ENCODE results near the gene LAMTOR5. TPM values are rescaled to one million over a fixed set of nuclear protein-coding genes. Genes with fewer than 3 reads are reported as not detected.
"Not testable (repeated sequence)": the region's sequence is repeated elsewhere in the genome, so short reads cannot be mapped to it uniquely, and the experiment has no call there.

Gene LAMTOR5
- total RNA-seq (2014; rRNA removed; shearing (Covaris generic)), result 138 and 141 TPM in 2 replicates

DNA sequence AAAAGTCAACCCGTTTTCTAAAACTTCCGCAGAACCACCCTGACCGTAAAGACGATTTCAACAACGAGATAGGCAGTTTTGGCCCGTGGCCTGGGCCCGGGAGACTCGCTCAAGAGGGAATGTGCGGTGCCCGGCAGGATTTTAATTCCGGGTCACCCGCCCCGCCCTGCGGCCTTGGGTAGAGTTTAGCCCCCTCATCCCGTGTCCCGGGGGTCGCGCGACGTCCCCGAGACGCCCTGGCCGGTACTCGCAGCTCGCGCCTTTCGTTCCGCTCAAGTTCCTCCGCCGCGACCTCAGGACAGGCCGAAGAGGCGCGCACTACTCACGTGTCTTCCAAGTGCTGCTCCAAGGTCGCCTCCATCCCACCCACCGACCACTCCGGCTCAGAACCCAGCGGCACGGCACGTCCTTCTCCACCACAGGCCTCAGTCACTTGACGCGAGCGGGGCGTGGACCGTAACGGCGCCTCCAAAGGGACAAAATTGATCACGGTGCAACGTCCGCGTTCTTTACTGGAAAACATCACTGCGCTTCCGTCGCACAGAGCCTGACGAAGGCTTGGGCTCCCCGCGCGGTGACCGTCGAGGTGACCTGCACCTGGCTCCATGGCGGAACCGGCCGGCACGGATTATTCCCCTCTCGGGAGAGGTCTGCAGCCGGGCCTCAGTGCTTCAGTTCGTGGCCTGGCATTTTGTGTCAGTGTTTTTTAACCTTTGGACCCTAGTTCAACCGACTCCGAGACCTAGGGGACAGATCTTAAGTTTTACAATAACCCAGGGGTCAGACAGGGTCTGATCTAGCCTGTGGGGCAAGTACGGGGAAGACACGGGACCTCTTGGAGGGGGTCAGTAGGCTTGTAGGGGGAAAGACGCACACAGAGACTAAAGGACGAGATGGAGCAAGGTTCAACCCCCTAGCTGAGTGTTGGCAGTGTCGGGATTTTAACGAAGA, at the start of gene LAMTOR5:
LAMTOR5 (minus strand) TSS at position 435 of the 951 bp plus-strand sequence; CDS start at position 361, 74 bp downstream.
- Histone ChIP-seq H3K27me3 (no peaks in the 10 kb centered on the region), H3K36me3 (peaks cover 30% of the 10 kb centered on the region), H3K4me1 (no peaks in the 10 kb centered on the region), H3K4me3 (peak within 1 kb of the TSS; percentile 88), H3K9me3 (replicated peaks) (no peaks in the 10 kb centered on the region), H3K27ac (peak within 1 kb of the TSS; percentile 80)
- DNase-seq, result peak; percentile 89 to 92

DNA sequence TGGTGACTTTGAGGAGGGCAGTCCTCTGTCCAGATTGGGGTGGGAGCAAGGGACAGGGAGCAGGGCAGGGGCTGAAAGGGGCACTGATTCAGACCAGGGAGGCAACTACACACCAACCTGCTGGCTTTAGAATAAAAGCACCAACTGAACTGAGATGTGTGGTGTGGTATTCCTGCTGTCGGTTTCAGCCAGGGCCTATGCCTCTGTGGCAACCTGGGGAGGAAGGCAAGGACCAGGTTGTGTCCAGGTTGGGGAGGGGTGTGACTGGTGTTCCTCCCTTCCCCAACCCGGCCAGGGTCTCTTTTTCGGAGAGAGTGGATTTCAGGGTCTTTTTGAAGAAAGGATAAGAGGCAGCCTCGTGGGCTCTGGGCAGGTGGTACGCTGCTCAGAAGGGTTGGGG, 49.7 kb upstream of the LAMTOR5 start:
- H3K4me1 ChIP-seq, result no peaks in the 10 kb centered on the region
- no peak for DNase-seq
- H3K9me3 ChIP-seq (replicated peaks), result no peaks in the 10 kb centered on the region
- H3K4me3 ChIP-seq, result no peak overlapping the region
- peaks cover 6% of the 10 kb centered on the region for H3K27me3 ChIP-seq
- no peak overlapping the region for H3K27ac ChIP-seq
- H3K36me3 ChIP-seq, result no peaks in the 10 kb centered on the region

DNA sequence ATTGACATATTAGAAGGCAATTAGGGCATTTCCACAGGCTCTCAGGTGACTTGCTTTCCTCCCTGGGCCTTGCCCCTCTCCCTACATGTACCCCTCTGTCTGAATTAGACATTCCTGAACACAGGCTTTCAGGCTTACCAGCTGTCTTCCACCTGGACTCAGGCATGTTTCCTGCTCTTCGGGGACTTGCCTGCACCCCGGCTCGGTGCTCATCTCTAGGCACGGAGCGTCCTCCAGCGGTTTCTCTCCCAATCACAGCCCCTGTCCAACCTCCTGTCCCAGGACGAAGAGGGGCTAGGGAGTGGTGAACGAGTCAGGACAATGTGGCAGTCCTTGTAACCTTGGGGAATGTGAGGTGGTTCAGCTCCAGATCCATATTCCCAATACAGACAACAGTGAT, 47.7 kb upstream of the LAMTOR5 start:
- Histone ChIP-seq H3K27me3 (peaks cover 19% of the 10 kb centered on the region), H3K4me3 (no peak overlapping the region), H3K27ac (no peak overlapping the region), H3K4me1 (no peaks in the 10 kb centered on the region), H3K36me3 (no peaks in the 10 kb centered on the region), H3K9me3 (replicated peaks) (no peaks in the 10 kb centered on the region)
- DNase-seq, result peak in 1 of 2 experiments; percentile 26

DNA sequence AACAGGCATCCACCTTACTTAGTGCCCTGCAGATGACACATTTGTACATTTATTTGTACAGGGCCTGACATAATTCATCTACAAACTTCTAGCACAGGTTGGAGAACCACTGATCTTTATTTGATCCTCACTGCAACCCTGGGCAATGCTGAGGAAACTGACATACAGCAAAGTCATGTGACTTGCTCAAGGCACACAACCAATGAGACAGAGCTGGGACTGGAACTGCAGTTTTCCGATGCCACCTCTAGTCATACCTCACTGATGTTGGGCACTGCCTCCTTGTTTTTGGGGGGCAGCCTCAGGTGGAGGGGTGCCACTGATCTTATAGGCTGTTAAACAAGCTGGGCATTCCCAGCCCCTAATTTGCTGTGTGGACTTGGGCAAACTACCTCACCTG, 46.8 kb upstream of the LAMTOR5 start:
- Histone ChIP-seq H3K4me1 (no peaks in the 10 kb centered on the region), H3K27ac (no peak overlapping the region), H3K4me3 (no peak overlapping the region), H3K36me3 (no peaks in the 10 kb centered on the region), H3K27me3 (peaks cover 22% of the 10 kb centered on the region), H3K9me3 (replicated peaks) (no peaks in the 10 kb centered on the region)
- no peak for DNase-seq

DNA sequence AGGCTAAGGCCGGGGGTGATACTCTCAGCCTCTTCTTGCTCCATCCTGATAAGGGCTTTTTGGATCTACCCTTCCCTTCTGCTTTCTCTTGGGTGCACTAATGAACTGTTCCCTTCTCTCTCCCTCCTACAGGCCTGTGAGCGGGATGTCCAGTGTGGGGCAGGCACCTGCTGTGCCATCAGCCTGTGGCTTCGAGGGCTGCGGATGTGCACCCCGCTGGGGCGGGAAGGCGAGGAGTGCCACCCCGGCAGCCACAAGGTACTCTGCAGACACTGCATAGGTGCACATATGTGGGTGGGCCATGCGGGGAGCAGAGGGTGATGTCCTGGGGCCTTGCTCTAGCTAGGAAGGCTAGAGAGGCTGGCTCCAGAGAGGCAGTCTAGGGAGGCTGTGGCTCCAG, 46.3 kb upstream of the LAMTOR5 start:
- no peak overlapping the region for H3K27ac ChIP-seq
- H3K4me3 ChIP-seq, result no peak overlapping the region
- peaks cover 25% of the 10 kb centered on the region for H3K27me3 ChIP-seq
- no peaks in the 10 kb centered on the region for H3K36me3 ChIP-seq
- H3K9me3 ChIP-seq (replicated peaks), result no peaks in the 10 kb centered on the region
- DNase-seq, result no peak
- no peaks in the 10 kb centered on the region for H3K4me1 ChIP-seq

DNA sequence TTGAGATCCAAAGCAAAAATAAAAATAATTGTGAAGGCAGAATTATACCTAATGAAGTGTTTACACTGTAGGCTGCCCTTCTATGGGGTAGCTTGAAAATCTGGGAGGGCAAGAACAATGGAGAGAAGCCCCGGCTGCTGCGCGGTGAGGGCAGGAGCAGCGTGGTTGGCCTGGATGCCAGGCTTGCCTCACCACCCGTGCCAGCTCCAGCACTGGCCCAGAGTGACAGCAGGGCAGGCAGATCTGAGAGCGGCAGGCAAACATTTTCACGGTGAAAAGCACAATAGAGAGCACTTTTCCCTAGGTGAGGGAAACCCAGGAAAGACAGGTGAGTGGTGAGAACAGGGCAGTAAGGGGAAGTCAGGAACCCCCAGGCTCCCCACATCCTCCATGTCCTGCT, 44.8 kb upstream of the LAMTOR5 start:
- Histone ChIP-seq H3K36me3 (no peaks in the 10 kb centered on the region), H3K4me1 (no peaks in the 10 kb centered on the region), H3K9me3 (replicated peaks) (no peaks in the 10 kb centered on the region), H3K27me3 (peaks cover 35% of the 10 kb centered on the region), H3K27ac (no peak overlapping the region), H3K4me3 (no peak overlapping the region)
- no peak for DNase-seq

DNA sequence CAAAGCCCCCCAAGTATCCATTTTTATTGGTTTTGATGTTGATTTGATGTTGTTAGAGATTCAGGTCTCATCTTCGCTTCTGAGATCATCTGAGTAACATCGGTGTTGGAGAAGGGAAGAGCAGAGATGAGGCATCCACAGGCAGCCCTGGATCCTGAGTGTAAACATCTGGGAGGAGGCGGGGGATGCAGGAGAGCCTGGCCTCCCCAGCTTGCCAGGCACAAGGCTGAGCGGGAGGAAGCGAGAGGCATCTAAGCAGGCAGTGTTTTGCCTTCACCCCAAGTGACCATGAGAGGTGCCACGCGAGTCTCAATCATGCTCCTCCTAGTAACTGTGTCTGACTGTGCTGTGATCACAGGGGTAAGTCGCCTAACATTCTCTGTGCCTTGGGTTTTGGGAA, 43.4 kb upstream of the LAMTOR5 start, which contains the start of gene PROK1:
PROK1 (plus strand) TSS at position 221 of the 400 bp plus-strand sequence; CDS start at position 289, 68 bp downstream.
- Histone ChIP-seq H3K27ac (no peak within 1 kb of the TSS), H3K4me1 (no peaks in the 10 kb centered on the region), H3K27me3 (peaks cover 35% of the 10 kb centered on the region), H3K36me3 (no peaks in the 10 kb centered on the region), H3K9me3 (replicated peaks) (no peaks in the 10 kb centered on the region), H3K4me3 (no peak within 1 kb of the TSS)
- no peak for DNase-seq

DNA sequence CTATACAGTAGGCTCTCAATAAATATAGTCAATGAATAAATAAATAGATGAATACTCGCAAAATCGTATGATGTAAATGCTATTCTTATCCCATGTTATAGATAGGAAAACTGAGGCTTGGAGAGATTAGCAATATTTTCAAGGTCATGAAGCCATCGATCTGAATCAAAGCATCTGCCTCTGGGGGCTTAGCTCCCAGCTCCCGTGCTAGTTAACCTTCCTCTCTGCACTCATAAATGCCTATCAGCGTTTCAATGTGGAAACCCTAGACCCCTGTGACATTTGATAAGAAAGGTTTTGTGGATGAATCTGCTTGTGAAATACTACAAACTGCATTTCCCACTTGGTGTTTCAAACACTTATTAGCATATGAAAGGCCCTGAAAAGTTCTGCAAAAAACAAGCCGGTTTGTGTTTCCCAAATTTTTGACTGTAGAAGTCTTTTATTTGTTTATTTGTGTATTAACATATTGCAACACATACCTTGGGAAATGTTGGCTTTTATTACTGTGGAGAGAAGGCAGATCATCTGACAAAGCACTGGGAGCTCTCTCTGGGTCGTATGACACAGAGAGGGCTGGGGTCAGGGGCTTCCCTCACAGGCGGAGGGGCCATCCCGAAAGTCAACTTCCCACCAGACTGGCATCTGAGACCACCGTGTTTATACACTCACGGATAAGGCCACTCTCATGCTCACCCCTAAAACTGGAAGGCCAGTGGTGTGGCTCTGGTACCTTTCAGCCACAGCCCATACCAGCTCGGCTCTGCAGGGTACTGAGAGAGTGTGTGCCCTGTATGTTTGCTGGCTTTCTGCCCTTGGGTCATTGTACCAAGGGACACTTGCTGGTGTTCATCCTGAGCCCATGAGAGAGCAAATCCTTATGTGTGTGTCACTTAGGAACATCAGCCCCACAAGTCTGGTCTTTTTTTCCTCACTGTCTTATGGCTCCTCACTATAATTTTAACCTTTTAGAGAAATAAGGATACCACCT, 42.5 kb upstream of the LAMTOR5 start:
- no peaks in the 10 kb centered on the region for H3K4me1 ChIP-seq
- H3K36me3 ChIP-seq, result no peaks in the 10 kb centered on the region
- no peak overlapping the region for H3K27ac ChIP-seq
- no peaks in the 10 kb centered on the region for H3K9me3 ChIP-seq (replicated peaks)
- DNase-seq, result no peak
- H3K4me3 ChIP-seq, result no peak overlapping the region
- H3K27me3 ChIP-seq, result peaks cover 35% of the 10 kb centered on the region

DNA sequence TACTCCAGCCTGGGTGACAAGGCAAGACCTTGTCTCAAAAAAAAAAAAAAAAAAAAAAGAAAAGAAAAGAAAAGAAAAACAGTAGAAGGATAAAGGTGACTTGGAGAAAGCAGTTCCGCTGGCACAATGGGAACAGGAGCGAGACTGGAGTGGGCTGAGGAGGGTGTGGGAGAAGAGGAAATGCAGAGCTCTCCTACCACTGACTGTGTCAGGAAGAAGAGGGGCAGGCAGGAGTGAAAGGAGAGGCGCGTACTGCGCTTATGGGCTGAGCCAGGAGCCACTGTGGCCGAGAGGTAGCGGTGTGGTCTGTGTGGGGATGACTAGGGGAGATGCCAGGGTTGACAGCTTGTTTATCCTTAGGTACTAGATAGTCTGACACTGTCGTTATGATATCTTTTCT, 37.1 kb upstream of the LAMTOR5 start:
- no peaks in the 10 kb centered on the region for H3K9me3 ChIP-seq (replicated peaks)
- no peaks in the 10 kb centered on the region for H3K4me1 ChIP-seq
- DNase-seq, result no peak
- H3K27me3 ChIP-seq, result peaks cover 28% of the 10 kb centered on the region; the same call in 1 of the 2 replicates
- H3K27ac ChIP-seq, result no peak overlapping the region
- H3K4me3 ChIP-seq, result no peak overlapping the region
- no peaks in the 10 kb centered on the region for H3K36me3 ChIP-seq

DNA sequence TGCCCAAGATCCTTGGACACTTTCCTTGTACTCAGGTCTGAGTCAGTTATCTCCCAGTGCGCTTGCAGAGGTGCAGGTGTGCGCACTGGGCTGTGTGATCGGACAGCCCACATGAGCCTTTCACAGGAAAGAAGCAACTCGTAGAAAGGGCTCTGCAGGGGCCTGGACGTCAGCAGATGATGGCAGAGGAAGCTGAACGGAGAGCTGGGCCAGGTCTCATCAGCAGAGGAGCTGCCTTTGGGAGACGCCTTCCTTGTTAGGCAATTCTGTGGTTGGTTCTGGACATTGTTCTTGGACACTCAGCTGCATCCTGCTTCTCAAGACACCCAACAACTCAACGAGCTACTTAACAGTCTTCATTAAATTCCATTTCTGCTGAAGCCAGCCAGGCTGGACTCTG, 36.0 kb upstream of the LAMTOR5 start:
- H3K27me3 ChIP-seq, result peaks cover 27% of the 10 kb centered on the region; the same call in 1 of the 2 replicates
- no peak overlapping the region for H3K27ac ChIP-seq
- no peak overlapping the region for H3K4me3 ChIP-seq
- H3K9me3 ChIP-seq (replicated peaks), result no peaks in the 10 kb centered on the region
- DNase-seq, result no peak
- no peaks in the 10 kb centered on the region for H3K4me1 ChIP-seq
- no peaks in the 10 kb centered on the region for H3K36me3 ChIP-seq

DNA sequence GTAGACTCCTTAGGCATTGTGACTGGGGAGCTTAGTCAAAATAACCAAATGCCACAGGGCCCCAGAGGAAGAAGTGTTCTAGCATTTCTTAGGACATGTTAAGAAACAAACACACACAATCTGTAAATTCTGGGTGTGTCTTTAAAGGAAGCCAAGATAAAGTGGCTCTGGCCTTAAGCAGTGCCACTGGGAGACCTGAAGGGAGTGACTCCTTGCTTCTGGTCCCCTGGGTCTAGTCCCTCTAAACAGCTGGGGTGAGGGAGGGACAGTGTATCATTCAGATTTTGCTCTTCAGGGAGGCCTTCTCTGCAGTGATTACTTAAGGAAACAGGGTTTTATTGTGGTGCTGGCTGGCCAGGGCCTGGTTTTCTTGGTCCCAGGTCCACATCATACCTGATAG, 34.4 kb upstream of the LAMTOR5 start:
- Histone ChIP-seq H3K27me3 (peaks cover 29% of the 10 kb centered on the region), H3K36me3 (no peaks in the 10 kb centered on the region), H3K4me3 (no peak overlapping the region), H3K9me3 (replicated peaks) (no peaks in the 10 kb centered on the region), H3K27ac (no peak overlapping the region), H3K4me1 (no peaks in the 10 kb centered on the region)
- DNase-seq, result no peak

DNA sequence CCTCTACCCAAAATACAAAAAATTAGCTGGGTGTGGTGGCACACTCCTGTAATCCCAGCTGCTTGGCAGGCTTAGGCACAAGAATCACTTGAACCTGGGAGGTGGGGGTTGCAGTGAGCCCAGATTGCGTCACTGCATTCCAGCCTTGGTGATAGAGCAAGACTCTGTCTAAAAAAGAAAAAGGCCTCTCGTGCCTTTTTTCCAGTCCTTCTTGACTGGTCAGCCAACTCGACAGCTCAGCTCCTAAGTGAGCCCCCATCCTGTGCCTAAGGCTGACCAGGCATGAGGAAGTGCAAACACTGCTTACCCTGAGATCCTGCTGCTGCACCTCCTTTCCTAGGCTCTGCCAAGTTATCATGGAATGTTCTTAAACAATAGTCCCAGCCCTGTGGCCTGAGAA, 33.4 kb upstream of the LAMTOR5 start:
- no peak overlapping the region for H3K27ac ChIP-seq
- no peak overlapping the region for H3K4me3 ChIP-seq
- DNase-seq, result no peak
- H3K27me3 ChIP-seq, result peaks cover 39% of the 10 kb centered on the region
- no peaks in the 10 kb centered on the region for H3K36me3 ChIP-seq
- H3K9me3 ChIP-seq (replicated peaks), result no peaks in the 10 kb centered on the region
- no peaks in the 10 kb centered on the region for H3K4me1 ChIP-seq

DNA sequence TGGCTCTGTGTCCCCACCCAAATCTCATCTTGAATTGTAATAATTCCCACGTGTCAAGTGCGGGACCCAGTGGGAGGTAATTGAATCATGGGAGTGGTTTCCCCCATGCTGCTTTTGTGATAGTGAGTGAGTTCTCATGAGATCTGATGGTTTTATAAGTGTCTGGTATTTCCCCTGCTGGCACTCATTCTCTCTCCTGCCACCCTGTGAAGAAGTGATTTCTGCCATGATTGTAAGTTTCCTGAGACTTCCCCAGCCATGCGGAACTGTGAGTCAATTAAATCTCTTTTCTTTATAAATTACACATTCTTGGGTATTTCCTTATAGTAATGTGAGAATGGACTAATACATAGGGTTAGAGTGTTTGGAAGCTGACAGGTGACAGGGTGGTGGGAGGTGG, 32.4 kb upstream of the LAMTOR5 start:
- H3K4me3 ChIP-seq; H3K36me3 ChIP-seq; H3K9me3 ChIP-seq (replicated peaks); H3K27ac ChIP-seq; DNase-seq; H3K4me1 ChIP-seq: not testable (repeated sequence)
- H3K27me3 ChIP-seq, result peaks cover 47% of the 10 kb centered on the region

DNA sequence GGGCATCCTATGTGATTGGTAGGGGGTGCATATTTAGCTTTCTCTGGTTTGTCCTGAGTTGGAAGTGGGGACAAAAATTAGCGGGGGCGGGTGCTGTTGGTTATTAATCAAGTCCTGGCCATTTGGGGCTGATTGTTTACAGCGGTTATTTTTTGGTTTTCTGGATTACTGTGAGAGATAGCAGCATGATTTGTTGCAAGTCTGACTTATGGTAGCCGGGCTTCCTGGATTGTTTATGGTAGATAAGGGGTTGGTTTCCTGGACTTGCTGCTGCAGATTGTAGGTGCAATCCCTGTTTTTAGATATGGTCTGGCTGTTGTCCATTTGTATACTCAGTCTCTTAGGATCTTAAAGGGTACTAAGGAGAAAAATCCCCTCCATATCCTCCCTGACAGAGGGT, 31.4 kb upstream of the LAMTOR5 start:
- H3K4me1 ChIP-seq, result no peaks in the 10 kb centered on the region
- H3K27ac ChIP-seq, result no peak overlapping the region
- peaks cover 50% of the 10 kb centered on the region for H3K27me3 ChIP-seq
- no peaks in the 10 kb centered on the region for H3K9me3 ChIP-seq (replicated peaks)
- DNase-seq, result no peak
- H3K4me3 ChIP-seq, result no peak overlapping the region
- H3K36me3 ChIP-seq, result no peaks in the 10 kb centered on the region
